ENCODE measurements around the gene GPR176. TPM values are rescaled to one million over a fixed set of nuclear protein-coding genes. Genes with fewer than 3 reads are reported as not detected.
A peak's percentile ranks its signal among the peaks of the same experiment; 100 is the strongest.

Gene GPR176
- total and polyA plus RNA-seq, 4 donors: 18.2 to 73.6 (median 31.1) TPM

DNA sequence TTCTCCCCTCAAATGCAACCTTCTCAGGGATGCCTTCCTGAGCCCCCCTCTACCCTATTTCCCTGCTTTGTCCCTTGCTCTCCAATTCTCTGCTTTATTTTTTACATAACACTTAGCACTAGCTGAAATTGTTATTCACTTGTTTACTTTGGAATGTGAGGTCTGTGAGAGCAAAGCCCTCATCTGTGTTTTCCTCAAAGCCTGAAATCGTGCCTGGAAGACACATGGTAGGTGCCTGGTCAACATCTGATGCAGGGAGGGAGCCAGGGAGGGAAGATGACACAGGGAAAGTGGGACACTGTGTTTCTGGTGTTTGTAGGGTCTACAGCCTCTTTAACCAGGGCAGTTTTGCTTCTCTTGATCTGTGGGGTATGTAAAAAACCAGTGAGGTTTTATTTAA lies 37.4 kb upstream of the GPR176 start:
- ATAC-seq (ENCODE audit: low FRiP score) (no peak), DNase-seq (no peak)
- Histone ChIP-seq H3K27me3 (ENCODE audit: control insufficient read depth in 1 of 2, insufficient read depth in 2 of 2, low read length in 1 of 2) (no peaks in the 10 kb centered on the region), H3K36me3 (ENCODE audit: control insufficient read depth in 1 of 2, insufficient read depth in 2 of 2, low read length in 1 of 2) (peaks cover 6 to 9% of the 10 kb centered on the region in 2 donors), H3K27ac (ENCODE audit: low read depth in 1 of 2, low read length in 2 of 2) (no peak overlapping the region), H3K4me1 (ENCODE audit: control insufficient read depth in 1 of 2, insufficient read depth in 2 of 2, low read length in 2 of 2) (no peaks in the 10 kb centered on the region), H3K4me3 (ENCODE audit: low read length in 2 of 2) (no peak overlapping the region), H3K9me3 (ENCODE audit: control insufficient read depth, low read length) (no peaks in the 10 kb centered on the region)
- WGBS, 2 donors: 0 to 10% methylated on average over 1 of the region's 1 CpG
- intact Hi-C loops (cut with DNase I): no loop called here

DNA sequence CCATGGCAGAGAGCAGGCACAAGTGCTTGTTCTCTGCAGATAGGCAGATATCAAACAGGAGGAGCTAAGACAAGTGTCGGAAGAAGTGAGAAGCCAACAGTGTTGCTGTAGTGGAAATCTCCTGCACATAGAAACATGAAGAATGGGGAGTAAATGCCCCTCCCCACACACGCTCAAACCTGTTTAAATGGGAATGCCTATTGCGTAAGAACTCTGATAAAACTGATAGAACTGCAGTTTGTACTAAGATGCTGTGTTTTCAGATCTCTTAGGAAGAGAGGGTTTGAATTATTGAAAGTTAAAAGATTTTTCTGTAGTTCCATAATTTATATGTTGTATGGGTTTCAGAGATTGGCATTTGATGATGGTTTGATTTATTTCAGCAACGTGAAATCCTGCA lies 33.5 kb upstream of the GPR176 start:
- ATAC-seq (ENCODE audit: low FRiP score) (no peak), DNase-seq (no peak)
- H3K4me1 ChIP-seq (ENCODE audit: control insufficient read depth in 1 of 2, insufficient read depth in 2 of 2, low read length in 2 of 2): no peaks in the 10 kb centered on the region
- H3K36me3 ChIP-seq (ENCODE audit: control insufficient read depth in 1 of 2, insufficient read depth in 2 of 2, low read length in 1 of 2): peaks cover 8 to 11% of the 10 kb centered on the region in 2 donors
- intact Hi-C loops (cut with DNase I): no loop called here
- H3K27ac ChIP-seq (ENCODE audit: low read depth in 1 of 2, low read length in 2 of 2): no peak overlapping the region
- WGBS, 2 donors: 80 to 90% methylated on average over 4 of the region's 4 CpGs
- H3K4me3 ChIP-seq (ENCODE audit: low read length in 2 of 2): no peak overlapping the region
- no peaks in the 10 kb centered on the region for H3K9me3 ChIP-seq (ENCODE audit: control insufficient read depth, low read length)
- no peaks in the 10 kb centered on the region for H3K27me3 ChIP-seq (ENCODE audit: control insufficient read depth in 1 of 2, insufficient read depth in 2 of 2, low read length in 1 of 2)

DNA sequence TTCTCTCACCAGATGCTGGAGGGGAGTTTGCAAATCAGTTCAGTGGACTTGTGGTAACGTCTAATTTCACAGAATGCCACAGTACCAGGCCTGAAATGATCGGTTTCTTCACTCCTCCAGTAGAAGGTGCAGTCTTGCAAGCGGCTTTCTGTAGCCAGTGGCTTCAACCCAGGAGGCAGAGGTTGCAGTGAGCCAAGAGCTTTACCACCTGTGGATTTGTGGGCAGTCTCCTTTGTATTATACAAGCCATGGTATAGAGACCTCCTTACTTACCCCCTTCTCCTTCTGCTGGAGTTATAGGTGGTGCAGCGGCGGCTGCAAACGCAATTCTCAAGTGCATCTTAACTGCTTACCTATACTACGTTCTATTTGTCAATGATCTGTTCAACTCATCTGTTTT lies 31.5 kb upstream of the GPR176 start:
- Histone ChIP-seq H3K27ac (ENCODE audit: low read depth in 1 of 2, low read length in 2 of 2) (no peak overlapping the region), H3K4me3 (ENCODE audit: low read length in 2 of 2) (no peak overlapping the region), H3K4me1 (ENCODE audit: control insufficient read depth in 1 of 2, insufficient read depth in 2 of 2, low read length in 2 of 2) (no peaks in the 10 kb centered on the region), H3K27me3 (ENCODE audit: control insufficient read depth in 1 of 2, insufficient read depth in 2 of 2, low read length in 1 of 2) (no peaks in the 10 kb centered on the region), H3K36me3 (ENCODE audit: control insufficient read depth in 1 of 2, insufficient read depth in 2 of 2, low read length in 1 of 2) (peaks cover 7 to 11% of the 10 kb centered on the region in 2 donors), H3K9me3 (ENCODE audit: control insufficient read depth, low read length) (no peaks in the 10 kb centered on the region)
- ATAC-seq (ENCODE audit: low FRiP score): no peak
- intact Hi-C loops (cut with DNase I): no loop called here
- 94 to 95% methylated on average over 7 of the region's 7 CpGs for WGBS, 2 donors
- DNase-seq: no peak

DNA sequence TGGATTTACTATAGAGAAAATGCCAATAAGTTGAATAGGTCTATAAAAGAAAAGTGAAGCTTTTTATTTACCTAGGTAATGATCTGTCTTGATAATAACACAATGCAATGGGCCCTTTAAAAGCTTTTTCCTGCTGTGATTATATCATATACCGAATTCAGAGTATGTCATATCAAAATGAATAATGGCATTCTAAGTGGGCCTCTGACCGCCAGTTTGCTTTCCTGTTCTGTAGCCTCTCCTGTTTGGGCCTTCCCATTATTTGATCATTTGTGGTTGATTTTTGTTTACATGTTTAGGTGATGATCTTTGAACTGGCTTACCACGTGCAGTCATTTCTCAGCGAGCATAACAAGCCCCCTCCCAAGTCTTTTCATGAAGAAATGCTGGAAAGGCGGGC lies 28.8 kb upstream of the GPR176 start:
- no peak for ATAC-seq (ENCODE audit: low FRiP score)
- Histone ChIP-seq H3K4me3 (ENCODE audit: low read length in 2 of 2) (no peak overlapping the region), H3K27me3 (ENCODE audit: control insufficient read depth in 1 of 2, insufficient read depth in 2 of 2, low read length in 1 of 2) (no peaks in the 10 kb centered on the region), H3K36me3 (ENCODE audit: control insufficient read depth in 1 of 2, insufficient read depth in 2 of 2, low read length in 1 of 2) (peaks cover 5 to 12% of the 10 kb centered on the region in 2 donors), H3K9me3 (ENCODE audit: control insufficient read depth, low read length) (no peaks in the 10 kb centered on the region), H3K4me1 (ENCODE audit: control insufficient read depth in 1 of 2, insufficient read depth in 2 of 2, low read length in 2 of 2) (no peaks in the 10 kb centered on the region), H3K27ac (ENCODE audit: low read depth in 1 of 2, low read length in 2 of 2) (no peak overlapping the region)
- DNase-seq: no peak
- intact Hi-C loops (cut with DNase I): no loop called here
- WGBS, 2 donors: 84 to 87% methylated on average over 5 of the region's 5 CpGs

DNA sequence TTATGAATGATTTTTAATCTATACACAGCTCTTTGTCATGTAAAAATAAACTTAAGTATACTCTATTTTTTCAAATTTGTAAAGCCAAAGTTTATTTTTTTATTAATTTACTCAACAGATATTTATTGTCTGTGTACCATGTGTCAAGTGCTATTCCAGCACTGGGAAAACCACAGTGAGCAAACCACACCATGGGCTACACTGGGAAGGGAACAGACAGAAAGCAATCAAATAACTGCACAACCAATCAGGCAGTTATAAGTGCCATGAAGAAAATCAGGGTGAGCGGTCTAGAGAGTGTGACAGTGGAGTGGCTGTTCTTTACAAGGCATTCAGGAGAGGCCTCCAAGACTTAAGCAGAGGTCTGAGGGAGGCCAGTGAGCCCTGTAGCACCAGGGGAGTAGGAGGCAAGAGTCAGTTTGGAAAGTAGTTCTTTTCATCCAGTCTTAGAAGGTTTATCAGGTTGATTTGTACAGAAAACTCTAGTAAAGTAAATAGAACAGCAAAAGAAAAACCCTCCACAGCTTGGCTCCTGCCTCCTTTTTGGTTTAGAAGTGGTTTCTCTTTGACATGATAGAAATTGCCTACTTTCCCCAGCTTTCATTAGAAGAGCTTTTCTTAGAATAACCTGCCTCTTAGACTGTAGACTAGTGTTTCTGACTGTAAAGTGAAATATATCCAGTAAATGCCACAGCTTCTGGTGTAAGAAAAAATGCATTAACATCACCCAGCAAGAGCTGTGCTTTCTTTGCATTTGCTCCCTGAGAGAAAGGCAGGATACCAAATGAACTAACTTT lies 27.5 kb upstream of the GPR176 start:
- Histone ChIP-seq H3K27ac (ENCODE audit: low read depth in 1 of 2, low read length in 2 of 2) (no peak overlapping the region), H3K9me3 (ENCODE audit: control insufficient read depth, low read length) (no peaks in the 10 kb centered on the region), H3K27me3 (ENCODE audit: control insufficient read depth in 1 of 2, insufficient read depth in 2 of 2, low read length in 1 of 2) (no peaks in the 10 kb centered on the region), H3K36me3 (ENCODE audit: control insufficient read depth in 1 of 2, insufficient read depth in 2 of 2, low read length in 1 of 2) (peaks cover 7 to 8% of the 10 kb centered on the region in 2 donors), H3K4me3 (ENCODE audit: low read length in 2 of 2) (no peak overlapping the region), H3K4me1 (ENCODE audit: control insufficient read depth in 1 of 2, insufficient read depth in 2 of 2, low read length in 2 of 2) (no peaks in the 10 kb centered on the region)
- no peak for DNase-seq
- ATAC-seq (ENCODE audit: low FRiP score): no peak
- 99 to 100% methylated on average over 1 of the region's 1 CpG for WGBS, 2 donors
- intact Hi-C loops (cut with DNase I): no loop called here

DNA sequence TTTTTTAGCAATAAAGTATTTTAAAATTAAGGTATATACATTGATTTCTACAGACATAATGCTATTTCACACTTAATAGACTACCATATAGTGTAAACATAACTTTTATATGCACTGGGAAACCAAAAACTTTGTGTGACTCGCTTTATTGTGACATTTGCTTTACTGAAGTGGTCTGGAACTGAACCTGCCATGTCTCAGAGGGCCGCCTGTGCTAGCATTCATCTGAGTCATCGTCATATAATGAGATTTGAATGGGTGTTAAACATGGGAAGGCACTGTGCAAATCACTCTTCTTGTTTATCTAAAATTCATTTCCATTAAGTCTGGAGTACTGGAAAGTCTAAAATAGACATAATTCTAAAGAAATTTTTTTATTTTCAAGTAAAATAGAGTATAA lies 26.8 kb upstream of the GPR176 start:
- no peak overlapping the region for H3K4me3 ChIP-seq (ENCODE audit: low read length in 2 of 2)
- ATAC-seq (ENCODE audit: low FRiP score) (no peak), DNase-seq (no peak)
- peaks cover 8% of the 10 kb centered on the region in 2 donors for H3K36me3 ChIP-seq (ENCODE audit: control insufficient read depth in 1 of 2, insufficient read depth in 2 of 2, low read length in 1 of 2)
- no peaks in the 10 kb centered on the region for H3K27me3 ChIP-seq (ENCODE audit: control insufficient read depth in 1 of 2, insufficient read depth in 2 of 2, low read length in 1 of 2)
- WGBS, 2 donors: 81 to 93% methylated on average over 3 of the region's 3 CpGs
- H3K4me1 ChIP-seq (ENCODE audit: control insufficient read depth in 1 of 2, insufficient read depth in 2 of 2, low read length in 2 of 2): no peaks in the 10 kb centered on the region
- H3K27ac ChIP-seq (ENCODE audit: low read depth in 1 of 2, low read length in 2 of 2): no peak overlapping the region
- H3K9me3 ChIP-seq (ENCODE audit: control insufficient read depth, low read length): no peaks in the 10 kb centered on the region
- intact Hi-C loops (cut with DNase I): no loop called here

DNA sequence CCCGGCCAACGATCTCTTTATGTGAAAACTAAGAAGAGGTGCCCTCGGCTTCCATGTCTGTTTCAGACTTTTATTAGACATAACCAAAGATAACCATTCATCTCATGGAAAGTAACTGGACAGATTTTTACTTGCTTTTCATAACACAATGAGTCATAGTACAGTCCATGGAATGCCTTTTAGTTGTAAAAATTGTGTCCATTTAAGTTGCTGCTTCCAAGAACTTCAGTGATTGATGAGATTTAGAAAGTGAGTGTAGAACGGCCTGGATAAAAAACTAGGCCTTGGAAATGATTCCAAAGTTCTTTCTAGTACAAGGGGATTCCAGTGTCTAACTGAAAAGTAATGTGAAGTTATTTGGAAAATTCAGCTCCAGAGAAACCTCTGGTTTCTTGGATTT lies 24.7 kb upstream of the GPR176 start:
- peaks cover 8 to 9% of the 10 kb centered on the region in 2 donors for H3K36me3 ChIP-seq (ENCODE audit: control insufficient read depth in 1 of 2, insufficient read depth in 2 of 2, low read length in 1 of 2)

DNA sequence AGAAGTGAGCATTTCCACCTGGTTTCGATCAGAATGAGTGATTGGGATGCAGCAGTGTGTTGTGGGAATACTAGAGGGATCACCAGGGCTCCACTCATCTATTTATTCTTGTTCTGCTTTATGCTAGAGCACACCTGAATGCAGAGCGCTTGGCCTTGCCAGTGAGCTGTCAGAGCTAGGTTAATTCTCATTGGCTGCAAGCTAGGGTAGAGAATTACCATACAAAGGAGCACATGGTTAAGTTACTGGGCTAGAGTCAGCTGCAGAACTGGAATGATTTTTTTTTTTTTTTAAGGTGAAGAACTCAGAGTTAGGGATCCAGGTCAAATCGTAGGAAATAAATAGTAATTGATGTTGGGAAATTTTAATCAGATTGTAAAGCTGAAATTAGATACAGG lies 22.7 kb upstream of the GPR176 start:
- intact Hi-C loops (cut with DNase I): no loop called here
- Histone ChIP-seq H3K9me3 (ENCODE audit: control insufficient read depth, low read length) (no peaks in the 10 kb centered on the region), H3K36me3 (ENCODE audit: control insufficient read depth in 1 of 2, insufficient read depth in 2 of 2, low read length in 1 of 2) (peaks cover 8 to 9% of the 10 kb centered on the region in 2 donors), H3K4me1 (ENCODE audit: control insufficient read depth in 1 of 2, insufficient read depth in 2 of 2, low read length in 2 of 2) (peaks cover 2 to 4% of the 10 kb centered on the region in 2 donors), H3K4me3 (ENCODE audit: low read length in 2 of 2) (no peak overlapping the region), H3K27ac (ENCODE audit: low read depth in 1 of 2, low read length in 2 of 2) (no peak overlapping the region), H3K27me3 (ENCODE audit: control insufficient read depth in 1 of 2, insufficient read depth in 2 of 2, low read length in 1 of 2) (no peaks in the 10 kb centered on the region)
- WGBS, 2 donors: 96 to 97% methylated on average over 3 of the region's 3 CpGs
- ATAC-seq (ENCODE audit: low FRiP score) (no peak), DNase-seq (no peak)

More for the DNA sequence above, 24.7 kb upstream of the GPR176 start:
- DNase-seq (no peak), ATAC-seq (ENCODE audit: low FRiP score) (peak; percentile 19)
- no peaks in the 10 kb centered on the region for H3K27me3 ChIP-seq (ENCODE audit: control insufficient read depth in 1 of 2, insufficient read depth in 2 of 2, low read length in 1 of 2)
- no peak overlapping the region for H3K27ac ChIP-seq (ENCODE audit: low read depth in 1 of 2, low read length in 2 of 2)
- intact Hi-C loops (cut with DNase I): no loop called here
- 27 to 44% methylated on average over 4 of the region's 4 CpGs for WGBS, 2 donors
- H3K4me3 ChIP-seq (ENCODE audit: low read length in 2 of 2): no peak overlapping the region
- no peaks in the 10 kb centered on the region for H3K4me1 ChIP-seq (ENCODE audit: control insufficient read depth in 1 of 2, insufficient read depth in 2 of 2, low read length in 2 of 2)
- H3K9me3 ChIP-seq (ENCODE audit: control insufficient read depth, low read length): no peaks in the 10 kb centered on the region

DNA sequence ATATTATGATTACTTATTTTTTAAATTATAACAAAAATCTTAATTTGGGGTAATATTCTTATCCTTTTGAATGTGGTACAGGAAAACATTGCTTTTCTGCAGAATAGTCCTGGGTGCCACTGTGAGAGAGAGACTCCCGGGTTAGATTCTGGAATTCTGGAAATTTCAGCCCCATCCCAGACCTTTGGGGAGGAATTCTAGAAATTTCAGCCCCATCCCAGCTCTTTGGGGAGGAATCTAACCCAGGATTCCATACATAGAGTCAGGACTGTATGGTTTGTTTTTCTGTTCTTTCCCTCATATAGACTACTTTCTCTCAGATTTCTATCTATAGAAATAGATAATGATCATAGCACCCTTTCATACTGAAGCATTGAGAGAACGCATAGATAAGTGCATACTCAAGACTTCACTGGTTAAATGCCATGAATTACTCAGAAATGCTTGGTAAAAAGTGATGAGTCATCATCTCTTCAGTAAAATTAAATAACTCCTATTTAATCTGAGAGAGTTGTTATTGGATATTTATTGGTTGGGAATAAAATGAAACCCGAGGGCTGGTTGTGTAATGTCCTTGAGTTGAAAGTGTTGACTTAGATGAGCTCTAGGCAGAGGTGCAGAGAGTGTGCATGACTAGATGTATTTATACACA lies 22.2 kb upstream of the GPR176 start:
- intact Hi-C loops (cut with DNase I): no loop called here

More for the DNA sequence above, 22.2 kb upstream of the GPR176 start:
- H3K9me3 ChIP-seq (ENCODE audit: control insufficient read depth, low read length): no peaks in the 10 kb centered on the region
- H3K36me3 ChIP-seq (ENCODE audit: control insufficient read depth in 1 of 2, insufficient read depth in 2 of 2, low read length in 1 of 2): peaks cover 7 to 8% of the 10 kb centered on the region in 2 donors
- ATAC-seq (ENCODE audit: low FRiP score): no peak
- WGBS, 2 donors: 67 to 84% methylated on average over 3 of the region's 3 CpGs
- no peak overlapping the region for H3K27ac ChIP-seq (ENCODE audit: low read depth in 1 of 2, low read length in 2 of 2)
- DNase-seq: no peak
- H3K27me3 ChIP-seq (ENCODE audit: control insufficient read depth in 1 of 2, insufficient read depth in 2 of 2, low read length in 1 of 2): no peaks in the 10 kb centered on the region
- H3K4me1 ChIP-seq (ENCODE audit: control insufficient read depth in 1 of 2, insufficient read depth in 2 of 2, low read length in 2 of 2): peaks cover 2 to 6% of the 10 kb centered on the region in 2 donors
- H3K4me3 ChIP-seq (ENCODE audit: low read length in 2 of 2): no peak overlapping the region

Data from aorta (tissue), 5 donors.